Activated CD8-positive, alpha-beta T cell treated with anti-CD3 and anti-CD28 coated beads, Interleukin-2, amount 10 ng/mL, durations not matched to agents 7 days and 5 days (primary cell): ENCODE data around the gene LRRC38. TPM values are rescaled to one million over a fixed set of nuclear protein-coding genes. Genes with fewer than 3 reads are reported as not detected.
"Not testable (repeated sequence)": the region's sequence is repeated elsewhere in the genome, so short reads cannot be mapped to it uniquely, and the experiment has no call there.

Experiments
- ATAC-seq: fragments of 150-1000 bp; cut with Tn5 transposase; one replicate; pipeline ENCODE4 v1.10.0; 2021; ENCODE audit warnings: moderate library complexity
- CTCF ChIA-PET: fragments of 350-600 bp; sonication (Branson Sonifier 250); formaldehyde crosslinking; loops from one replicate; lab custom pipeline; 2021; ENCODE audit warnings: antibody characterized with exemption; lab: Charles Lee
- POLR2A ChIA-PET: fragments of 350-600 bp; sonication (Branson Sonifier 250); formaldehyde crosslinking; loops from one replicate; lab custom pipeline; 2021; ENCODE audit warnings: antibody characterized with exemption; lab: Charles Lee
- DNase-seq: peaks from one replicate; pipeline ENCODE4 v3.0.0-alpha.2; 2020
- H3K27ac Mint-ChIP-seq: one replicate; pipeline ENCODE4 v1.8.0; 2021; ENCODE audit warnings: mild to moderate bottlenecking, mixed read lengths
- H3K27me3 Mint-ChIP-seq: one replicate; pipeline ENCODE4 v1.8.0; 2021; ENCODE audit warnings: low read depth, mixed read lengths
- H3K36me3 Mint-ChIP-seq: one replicate; pipeline ENCODE4 v1.8.0; 2021; ENCODE audit warnings: low read depth, mixed read lengths
- H3K4me1 Mint-ChIP-seq: one replicate; pipeline ENCODE4 v1.8.0; 2021; ENCODE audit warnings: low read depth, mixed read lengths
- H3K4me3 Mint-ChIP-seq: one replicate; pipeline ENCODE4 v1.8.0; 2021; ENCODE audit warnings: mild to moderate bottlenecking, mixed read lengths
- H3K9me3 Mint-ChIP-seq: one replicate; pipeline ENCODE4 v1.8.0; 2022; ENCODE audit warnings: mixed read lengths; ENCODE audit not compliant: insufficient read depth
- total RNA-seq, 2 experiments: library from RNA; stranded (reverse); gene quantifications; one replicate each; pipeline ENCODE4 v1.2.3, GENCODE V29; 2021

LRRC38 gene, protein sequence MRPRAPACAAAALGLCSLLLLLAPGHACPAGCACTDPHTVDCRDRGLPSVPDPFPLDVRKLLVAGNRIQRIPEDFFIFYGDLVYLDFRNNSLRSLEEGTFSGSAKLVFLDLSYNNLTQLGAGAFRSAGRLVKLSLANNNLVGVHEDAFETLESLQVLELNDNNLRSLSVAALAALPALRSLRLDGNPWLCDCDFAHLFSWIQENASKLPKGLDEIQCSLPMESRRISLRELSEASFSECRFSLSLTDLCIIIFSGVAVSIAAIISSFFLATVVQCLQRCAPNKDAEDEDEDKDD
- not detected for total RNA-seq

DNA sequence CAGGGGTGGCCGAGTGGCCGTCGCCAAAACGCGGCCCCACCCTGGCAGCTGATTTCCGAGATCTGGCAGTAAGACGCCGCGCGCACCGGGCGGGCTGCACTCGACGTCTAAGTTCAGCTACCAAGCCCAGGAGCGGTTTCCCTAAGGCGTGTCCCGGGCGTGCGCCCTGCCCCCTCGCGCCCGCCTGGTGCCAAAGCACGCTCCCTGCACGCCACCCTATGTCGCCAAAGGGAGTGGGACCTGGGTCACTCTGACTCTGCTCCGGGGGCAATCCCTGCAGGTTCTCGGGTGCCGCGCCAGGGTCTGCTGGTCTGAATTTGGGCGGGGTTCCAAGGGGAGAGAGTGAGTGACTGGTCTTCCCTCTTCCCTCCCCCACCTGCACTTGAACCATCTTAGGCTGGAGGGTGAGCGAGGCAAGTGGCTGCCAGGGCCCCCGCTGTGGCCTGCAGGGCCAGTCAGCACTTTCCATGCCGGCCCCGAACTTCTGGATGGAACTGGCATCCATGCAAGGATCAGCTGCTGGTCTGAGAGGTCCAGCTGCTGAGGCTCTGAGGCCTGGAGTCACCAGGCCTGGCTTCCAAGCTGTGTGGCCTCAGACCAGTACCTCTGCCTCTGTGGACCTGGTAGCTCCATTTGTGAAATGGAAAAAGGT, at the start of gene LRRC38:
Gene LRRC38 (minus strand): TSS at position 109 of the 652 bp plus-strand sequence. CDS start 410 bp downstream, outside the sequence.
- Mint-ChIP-seq H3K4me3 (no peak within 1 kb of the TSS), H3K27me3 (peaks cover 30% of the 10 kb centered on the region), H3K9me3 (no peaks in the 10 kb centered on the region), H3K36me3 (no peaks in the 10 kb centered on the region), H3K4me1 (no peaks in the 10 kb centered on the region), H3K27ac (no peak within 1 kb of the TSS)
- ChIA-PET CTCF (no interaction called here), POLR2A (interaction anchor here (0.7 kb wide), 1 partner anchor 53 kb away, joined by 3 read pairs; no protein-coding TSS in a partner anchor)
- ATAC-seq, result no peak
- DNase-seq, result peak; percentile 24

DNA sequence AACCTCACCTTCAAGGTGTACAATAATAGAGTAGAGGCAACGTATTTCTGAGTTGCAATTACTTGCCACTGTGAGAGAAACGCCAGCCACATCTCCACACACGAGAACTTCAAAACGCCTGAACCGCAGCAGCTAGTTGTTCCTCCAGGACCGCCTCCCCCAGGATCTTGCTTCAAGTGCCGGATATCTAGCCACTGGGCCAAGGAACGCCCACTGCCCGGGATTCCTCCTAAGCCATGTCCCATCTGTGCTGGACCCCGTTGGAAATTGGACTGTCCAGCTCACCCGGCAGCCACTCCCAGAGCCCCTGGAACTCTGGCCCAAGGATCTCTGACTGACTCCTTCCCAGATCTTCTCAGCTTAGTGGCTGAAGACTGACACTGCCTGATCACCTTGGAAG, 49.2 kb upstream of the LRRC38 start:
- POLR2A ChIA-PET, H3K4me1 Mint-ChIP-seq: not testable (repeated sequence)

DNA sequence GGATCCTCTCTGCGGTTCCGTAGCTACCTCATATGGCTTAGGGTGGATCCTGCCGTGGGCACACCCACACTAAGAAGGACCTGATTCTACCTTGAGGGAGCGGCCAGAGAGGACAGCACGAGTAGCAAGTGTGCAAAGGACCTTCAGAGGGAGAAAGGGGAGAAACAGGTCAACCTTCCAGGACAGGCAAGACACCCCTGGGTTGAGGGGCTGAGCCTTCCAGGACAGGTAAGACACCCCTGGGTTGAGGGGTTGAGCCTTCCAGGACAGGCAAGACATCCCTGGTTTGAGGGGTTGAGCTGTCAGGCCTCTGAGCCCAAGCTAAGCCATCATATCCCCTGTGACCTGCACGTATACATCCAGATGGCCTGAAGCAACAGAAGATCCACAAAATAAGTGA, 46.7 kb upstream of the LRRC38 start:
- H3K4me3 Mint-ChIP-seq, result no peak overlapping the region
- peaks cover 4% of the 10 kb centered on the region for H3K27me3 Mint-ChIP-seq
- no peak for ATAC-seq

More for the DNA sequence above, 49.2 kb upstream of the LRRC38 start:
- ATAC-seq, H3K4me3 Mint-ChIP-seq, H3K36me3 Mint-ChIP-seq, H3K27me3 Mint-ChIP-seq, H3K9me3 Mint-ChIP-seq, CTCF ChIA-PET, DNase-seq, H3K27ac Mint-ChIP-seq: not testable (repeated sequence)

DNA sequence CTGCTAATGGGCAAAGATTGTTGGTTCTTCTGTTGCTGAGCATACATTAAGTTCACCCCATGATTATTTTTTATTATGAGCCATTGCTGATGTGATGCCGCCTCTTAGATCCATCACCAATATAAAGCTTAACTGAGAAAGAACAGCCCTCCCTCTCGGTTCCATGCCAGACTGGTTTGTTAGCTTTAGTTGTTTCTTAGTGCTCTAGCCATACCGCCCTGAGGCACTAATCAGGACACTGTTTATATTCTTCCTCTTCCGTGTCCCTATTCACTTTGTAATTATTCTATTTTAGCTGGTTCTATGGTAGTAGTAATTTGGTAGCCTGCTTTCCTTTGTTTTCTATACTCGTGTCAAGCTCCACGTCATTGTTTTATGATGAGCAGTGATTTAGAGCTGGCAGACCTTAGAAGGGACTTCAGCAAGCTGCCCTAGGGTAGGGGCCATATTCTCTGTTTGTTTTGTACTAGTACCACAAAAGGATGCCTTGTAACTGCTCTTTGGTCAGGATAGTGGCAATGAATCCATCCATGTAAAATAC, 42.5 kb upstream of the LRRC38 start:
- ATAC-seq, result no peak
- Mint-ChIP-seq H3K4me3 (no peak overlapping the region), H3K9me3 (no peaks in the 10 kb centered on the region), H3K27ac (no peak overlapping the region), H3K36me3 (no peaks in the 10 kb centered on the region), H3K4me1 (no peaks in the 10 kb centered on the region), H3K27me3 (peaks cover 4% of the 10 kb centered on the region)
- POLR2A ChIA-PET, result no interaction called here
- CTCF ChIA-PET, result no interaction called here
- DNase-seq, result no peak

More for the DNA sequence above, 46.7 kb upstream of the LRRC38 start:
- no peak for DNase-seq
- ChIA-PET POLR2A (no interaction called here), CTCF (no interaction called here)
- Mint-ChIP-seq H3K27ac (no peak overlapping the region), H3K4me1 (no peaks in the 10 kb centered on the region), H3K9me3 (no peaks in the 10 kb centered on the region), H3K36me3 (no peaks in the 10 kb centered on the region)

DNA sequence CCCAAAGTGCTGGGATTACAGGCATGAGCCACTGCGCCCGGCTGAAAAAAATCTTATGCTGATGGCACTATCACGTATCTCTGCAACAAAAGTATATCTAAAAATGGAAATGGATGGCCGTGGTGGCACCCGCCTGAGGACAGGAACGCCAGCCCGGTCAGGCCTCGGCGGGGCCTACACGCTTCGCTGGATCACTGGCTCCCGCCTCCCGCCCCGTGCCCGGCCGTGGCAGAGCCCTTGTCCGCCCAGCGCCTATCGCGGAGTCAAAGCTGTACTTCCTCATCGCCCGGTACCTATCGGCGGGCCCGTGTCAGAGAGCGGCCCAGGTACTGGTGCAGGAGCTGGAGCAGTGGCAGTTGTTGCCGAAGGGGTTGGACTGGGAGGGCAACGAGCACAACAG, 41.0 kb upstream of the LRRC38 start:
- Mint-ChIP-seq H3K9me3 (no peaks in the 10 kb centered on the region), H3K27ac (no peak overlapping the region), H3K36me3 (no peaks in the 10 kb centered on the region), H3K4me1 (no peaks in the 10 kb centered on the region), H3K4me3 (no peak overlapping the region), H3K27me3 (peaks cover 6% of the 10 kb centered on the region)
- POLR2A ChIA-PET, result no interaction called here
- ATAC-seq, result no peak
- CTCF ChIA-PET, result no interaction called here
- DNase-seq, result no peak

DNA sequence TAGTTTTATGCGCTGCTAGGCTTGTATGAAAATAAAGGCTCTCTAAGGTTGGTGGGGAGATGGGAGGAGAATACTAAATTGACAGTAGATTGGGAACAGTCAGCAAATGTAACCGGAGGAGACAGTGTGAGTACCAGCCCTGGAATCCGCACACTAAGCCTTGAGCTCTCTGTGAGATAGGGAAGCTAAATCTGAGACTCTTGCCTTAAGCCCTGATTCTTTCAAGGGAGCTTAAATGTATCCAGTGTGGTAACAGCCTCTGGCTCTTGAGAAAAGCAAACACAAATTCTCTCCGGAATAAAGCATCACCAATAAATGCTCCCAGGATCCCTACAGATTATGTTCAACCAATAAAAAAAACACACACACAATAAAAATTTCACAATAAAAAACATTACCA, 36.9 kb upstream of the LRRC38 start:
- ATAC-seq, result no peak
- ChIA-PET POLR2A (no interaction called here), CTCF (no interaction called here)
- no peaks in the 10 kb centered on the region for H3K9me3 Mint-ChIP-seq
- peaks cover 2% of the 10 kb centered on the region for H3K27me3 Mint-ChIP-seq
- H3K4me3 Mint-ChIP-seq, result no peak overlapping the region
- no peaks in the 10 kb centered on the region for H3K4me1 Mint-ChIP-seq
- no peak overlapping the region for H3K27ac Mint-ChIP-seq
- no peaks in the 10 kb centered on the region for H3K36me3 Mint-ChIP-seq
- DNase-seq, result no peak

DNA sequence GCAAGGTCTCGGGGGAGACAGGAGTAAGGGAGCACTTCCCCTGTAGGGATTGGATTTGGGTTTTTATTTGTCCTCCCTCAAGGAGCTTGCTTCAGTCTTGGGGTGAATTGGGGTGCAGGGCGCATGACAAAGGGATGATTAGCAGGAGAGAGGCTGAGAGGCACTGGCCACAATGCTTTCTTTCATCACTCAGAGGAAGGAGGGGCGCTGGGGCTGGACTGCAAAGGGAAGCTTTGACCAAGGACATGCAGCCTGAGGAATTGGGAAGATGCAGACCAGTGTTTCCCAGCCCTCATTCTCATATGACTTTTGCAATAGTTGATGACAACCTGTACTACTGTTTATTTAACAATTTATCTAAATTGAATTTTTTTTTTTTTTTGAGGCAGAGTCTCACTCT, 35.7 kb upstream of the LRRC38 start:
- no peak for DNase-seq
- Mint-ChIP-seq H3K4me1 (no peaks in the 10 kb centered on the region), H3K36me3 (no peaks in the 10 kb centered on the region), H3K27ac (no peak overlapping the region), H3K4me3 (no peak overlapping the region), H3K9me3 (no peaks in the 10 kb centered on the region), H3K27me3 (peaks cover 2% of the 10 kb centered on the region)
- ChIA-PET POLR2A (no interaction called here), CTCF (no interaction called here)
- no peak for ATAC-seq

DNA sequence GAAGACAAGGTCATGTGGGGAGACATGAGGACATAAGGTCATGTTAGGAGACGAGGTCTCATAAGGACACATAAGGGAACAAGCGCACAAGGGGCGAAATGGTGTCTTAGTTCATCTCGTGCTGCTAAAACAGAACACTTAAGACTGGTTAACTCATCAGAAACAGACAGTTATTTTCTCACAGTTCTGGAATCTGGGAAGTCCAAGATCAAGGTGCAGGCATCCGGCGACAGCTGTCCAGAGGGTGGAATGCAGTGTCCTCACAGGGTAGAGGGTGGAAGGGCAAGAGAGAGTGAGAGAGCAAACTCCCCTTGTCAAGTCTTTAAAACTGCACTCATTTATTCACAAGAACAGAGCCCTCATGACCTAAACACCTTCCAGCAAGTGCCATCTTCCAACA, 35.2 kb upstream of the LRRC38 start:
- ChIA-PET POLR2A (no interaction called here), CTCF (no interaction called here)
- H3K27me3 Mint-ChIP-seq, result peaks cover 2% of the 10 kb centered on the region
- H3K9me3 Mint-ChIP-seq, result no peaks in the 10 kb centered on the region
- ATAC-seq, result no peak
- H3K4me1 Mint-ChIP-seq, result no peaks in the 10 kb centered on the region
- no peak overlapping the region for H3K27ac Mint-ChIP-seq
- no peaks in the 10 kb centered on the region for H3K36me3 Mint-ChIP-seq
- H3K4me3 Mint-ChIP-seq, result no peak overlapping the region
- DNase-seq, result no peak

DNA sequence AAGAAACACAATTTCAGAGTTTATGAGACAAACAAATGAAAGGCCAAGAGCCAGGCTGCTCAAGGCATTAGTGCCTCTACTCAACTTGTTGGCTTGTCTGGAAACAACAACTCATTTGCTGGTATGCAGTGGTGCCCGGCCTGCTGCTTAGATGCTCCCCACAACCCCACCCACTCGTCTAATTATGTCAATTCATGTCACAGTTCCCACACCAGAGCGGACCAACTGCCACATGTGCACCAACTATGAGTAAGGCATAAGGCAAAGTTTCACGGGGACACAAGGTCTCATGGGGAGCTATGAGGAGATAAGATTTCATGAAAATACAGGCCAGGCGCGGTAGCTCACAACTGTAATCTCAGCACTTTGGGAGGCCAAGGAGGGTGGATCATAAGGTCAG, 34.5 kb upstream of the LRRC38 start:
- DNase-seq, result no peak

DNA sequence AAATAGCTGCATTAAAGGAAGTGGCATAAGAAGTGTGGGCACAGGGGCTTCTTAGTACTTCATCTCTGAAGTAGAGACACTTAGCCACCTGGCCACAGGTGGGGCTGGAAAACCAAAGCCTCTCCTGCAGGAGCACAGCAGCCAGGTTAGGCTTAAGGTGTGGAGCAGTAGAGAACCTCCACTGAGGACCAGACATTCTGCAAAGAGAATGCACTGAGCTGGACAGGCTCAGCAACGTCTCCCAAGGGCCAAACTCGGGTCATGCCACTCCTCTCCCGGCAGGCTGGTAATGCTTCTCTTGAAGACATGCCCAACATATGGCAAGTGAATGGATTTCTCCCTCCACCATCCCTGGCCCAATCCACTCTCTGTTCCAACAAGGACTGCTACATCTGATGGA, 33.0 kb upstream of the LRRC38 start:
- ChIA-PET POLR2A (no interaction called here), CTCF (no interaction called here)
- Mint-ChIP-seq H3K9me3 (no peaks in the 10 kb centered on the region), H3K4me3 (no peak overlapping the region), H3K27me3 (peaks cover 2% of the 10 kb centered on the region), H3K4me1 (no peaks in the 10 kb centered on the region), H3K27ac (no peak overlapping the region), H3K36me3 (no peaks in the 10 kb centered on the region)
- ATAC-seq (no peak), DNase-seq (no peak)

More for the DNA sequence above, 34.5 kb upstream of the LRRC38 start:
- H3K4me1 Mint-ChIP-seq, result no peaks in the 10 kb centered on the region
- H3K27ac Mint-ChIP-seq, result no peak overlapping the region
- ATAC-seq, result no peak
- no peak overlapping the region for H3K4me3 Mint-ChIP-seq
- CTCF ChIA-PET, result no interaction called here
- no peaks in the 10 kb centered on the region for H3K36me3 Mint-ChIP-seq
- peaks cover 2% of the 10 kb centered on the region for H3K27me3 Mint-ChIP-seq
- H3K9me3 Mint-ChIP-seq, result no peaks in the 10 kb centered on the region
- POLR2A ChIA-PET, result no interaction called here

DNA sequence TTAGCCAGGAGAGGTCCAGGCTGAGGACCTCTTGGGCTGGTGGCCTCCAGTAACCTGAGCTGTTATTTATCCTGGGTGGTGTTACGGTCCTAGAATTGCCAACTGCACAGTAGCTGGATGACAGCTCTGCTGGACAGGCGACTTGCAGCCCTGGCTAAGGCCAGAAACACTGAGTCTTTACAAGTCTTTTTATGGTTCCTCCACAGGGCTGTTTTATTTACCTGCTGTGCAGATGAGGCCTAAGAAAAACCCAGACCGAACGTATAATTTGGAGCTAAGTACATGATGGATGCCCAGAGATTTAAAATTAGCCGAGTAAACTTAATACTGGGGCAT, 30.4 kb upstream of the LRRC38 start:
- H3K36me3 Mint-ChIP-seq, result no peaks in the 10 kb centered on the region
- no peaks in the 10 kb centered on the region for H3K27me3 Mint-ChIP-seq
- no peak overlapping the region for H3K4me3 Mint-ChIP-seq
- CTCF ChIA-PET, result no interaction called here
- POLR2A ChIA-PET, result no interaction called here
- no peak overlapping the region for H3K27ac Mint-ChIP-seq
- H3K4me1 Mint-ChIP-seq, result no peaks in the 10 kb centered on the region
- no peaks in the 10 kb centered on the region for H3K9me3 Mint-ChIP-seq
- ATAC-seq (no peak), DNase-seq (no peak)

DNA sequence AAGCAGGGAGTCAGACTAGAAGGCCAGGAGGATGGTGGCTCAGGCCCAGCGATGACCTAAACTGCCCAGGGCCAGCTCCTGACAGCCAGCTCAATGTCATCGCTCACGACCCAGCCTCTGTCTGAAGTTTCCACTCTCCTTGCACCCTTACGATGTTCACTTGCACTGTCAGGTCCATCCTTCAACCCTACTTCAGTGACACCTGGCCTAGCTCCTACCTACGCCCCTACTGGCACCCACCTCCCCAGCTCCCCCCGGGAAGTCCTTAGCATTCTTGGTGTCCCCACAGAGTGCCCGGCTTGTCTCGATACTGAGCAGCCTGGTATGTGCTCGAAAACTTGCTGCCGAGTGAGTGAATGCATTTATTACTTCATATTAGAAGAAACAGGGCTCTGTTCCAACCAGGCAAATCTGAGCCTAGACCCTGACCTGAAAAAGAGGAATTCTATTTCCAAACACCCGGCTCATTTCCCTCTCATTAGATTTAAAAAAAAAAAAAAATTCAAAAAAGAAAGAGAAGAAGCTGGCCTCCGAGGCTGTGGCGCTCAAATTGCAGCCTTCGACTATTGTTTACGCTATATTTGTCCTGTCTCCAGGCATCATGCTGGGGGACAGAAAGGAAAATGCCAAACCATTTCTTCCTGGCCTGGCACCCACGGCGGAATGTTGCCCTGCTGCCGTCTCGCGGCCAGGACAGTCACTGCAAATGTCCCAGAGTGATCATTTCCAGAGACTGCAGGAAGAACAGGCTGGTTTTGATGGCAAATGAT, 29.8 kb upstream of the LRRC38 start:
- CTCF ChIA-PET, result no interaction called here

More for the DNA sequence above, 29.8 kb upstream of the LRRC38 start:
- POLR2A ChIA-PET, result interaction anchor here (0.6 kb wide), 1 partner anchor 956 kb away, joined by 3 read pairs; no protein-coding TSS in a partner anchor
- Mint-ChIP-seq H3K4me3 (no peak overlapping the region), H3K4me1 (no peaks in the 10 kb centered on the region), H3K36me3 (no peaks in the 10 kb centered on the region), H3K27ac (no peak overlapping the region), H3K27me3 (no peaks in the 10 kb centered on the region), H3K9me3 (no peaks in the 10 kb centered on the region)
- DNase-seq, result no peak
- ATAC-seq, result no peak
